IMR-90 (cell line): ENCODE results near the gene ADARB2. TPM values are rescaled to one million over a fixed set of nuclear protein-coding genes. Genes with fewer than 3 reads are reported as not detected.

Source experiments
- ATAC-seq: fragments of 200-7000 bp; cut with Tn5 transposase; 2 replicates; pipeline ENCODE4 v1.9.1; 2020; ENCODE audit warnings: low read depth, mild to moderate bottlenecking, moderate library complexity
- BruUV-seq: library from RNA; stranded (reverse); fragments of 400-500 nt; replicated peaks from 2 replicates; lab custom pipeline; 2021; lab: Mats Ljungman, UMichigan
- CTCF ChIA-PET: fragments of 300-600 bp; formaldehyde crosslinking; extraction: SDS; loops from one replicate; lab custom pipeline; 2021; ENCODE audit warnings: antibody characterized with exemption; lab: Yijun Ruan, JAX
- POLR2A ChIA-PET: fragments of 300-600 bp; sonication (Branson Sonifier 250); formaldehyde crosslinking; loops from one replicate; lab custom pipeline; 2022; ENCODE audit warnings: antibody characterized with exemption; ENCODE audit not compliant: unreplicated experiment; lab: Charles Lee
- DNase-seq: peaks from one replicate; pipeline ENCODE4 v3.0.0; 2013
- H2AFZ ChIP-seq: replicated peaks from 2 replicates; pipeline ENCODE3; 2013; ENCODE audit warnings: low read length, mild to moderate bottlenecking; ENCODE audit not compliant: poor library complexity
- H2AK5ac ChIP-seq: 2 replicates; pipeline ENCODE4 v1.6.1; 2013; ENCODE audit warnings: low read depth, low read length, inconsistent platforms
- H2AK9ac ChIP-seq: replicated peaks from 2 replicates; pipeline ENCODE3; 2013; ENCODE audit warnings: mild to moderate bottlenecking, low read depth, low read length, moderate library complexity; ENCODE audit not compliant: poor library complexity
- H2BK120ac ChIP-seq: 2 replicates; pipeline ENCODE4 v1.6.1; 2013; ENCODE audit warnings: low read depth, low read length, inconsistent platforms
- H2BK15ac ChIP-seq: 3 replicates; pipeline ENCODE4 v1.6.1; 2013; ENCODE audit warnings: low read depth, low read length, inconsistent platforms
- H2BK20ac ChIP-seq: 2 replicates; pipeline ENCODE4 v1.6.1; 2013; ENCODE audit warnings: low read depth, mild to moderate bottlenecking, inconsistent platforms, low read length, moderate library complexity
- H2BK5ac ChIP-seq: 2 replicates; pipeline ENCODE4 v1.6.1; 2013; ENCODE audit warnings: mild to moderate bottlenecking, low read depth, low read length, inconsistent platforms; ENCODE audit not compliant: poor library complexity, severe bottlenecking
- H3K14ac ChIP-seq: replicated peaks from 2 replicates; pipeline ENCODE4 v1.6.1; 2013; ENCODE audit warnings: low read depth, low read length, inconsistent platforms
- H3K18ac ChIP-seq: 2 replicates; pipeline ENCODE4 v1.6.1; 2013; ENCODE audit warnings: low read depth, low read length, control low read depth
- H3K23ac ChIP-seq: 2 replicates; pipeline ENCODE4 v1.6.1; 2013; ENCODE audit warnings: low read depth, low read length, inconsistent platforms
- H3K27ac ChIP-seq: 2 replicates; pipeline ENCODE4 v1.5.1; 2013; ENCODE audit warnings: mild to moderate bottlenecking, control low read depth, low read length; ENCODE audit not compliant: insufficient read depth
- H3K27me3 ChIP-seq: 2 replicates; pipeline ENCODE4 v1.6.1; 2013; ENCODE audit warnings: low read length; ENCODE audit not compliant: control insufficient read depth, insufficient read depth
- H3K36me3 ChIP-seq: 2 replicates; pipeline ENCODE4 v1.6.1; 2013; ENCODE audit warnings: low read length, mixed read lengths; ENCODE audit not compliant: control insufficient read depth, insufficient read depth
- H3K4ac ChIP-seq: 2 replicates; pipeline ENCODE4 v1.6.1; 2013; ENCODE audit warnings: low read depth, low read length, inconsistent platforms
- H3K4me1 ChIP-seq: 2 replicates; pipeline ENCODE4 v1.6.1; 2013; ENCODE audit warnings: low read length, mixed read lengths; ENCODE audit not compliant: control insufficient read depth, insufficient read depth
- H3K4me2 ChIP-seq: 2 replicates; pipeline ENCODE4 v1.6.1; 2013; ENCODE audit warnings: low read depth, mild to moderate bottlenecking, control low read depth, low read length, moderate library complexity
- H3K4me3 ChIP-seq: 2 replicates; pipeline ENCODE4 v1.5.1; 2013; ENCODE audit warnings: low read depth, mild to moderate bottlenecking, control low read depth, low read length, moderate library complexity; ENCODE audit not compliant: insufficient read depth
- H3K56ac ChIP-seq: 2 replicates; pipeline ENCODE4 v1.6.1; 2013; ENCODE audit warnings: low read length, inconsistent platforms; ENCODE audit not compliant: insufficient read depth; ENCODE audit errors: extremely low read depth
- H3K79me1 ChIP-seq, 2 experiments: 2 replicates each; pipeline ENCODE4 v1.6.1; 2013; ENCODE audit warnings: low read length in 2 of 2, inconsistent platforms in 1 of 2, low read depth in 1 of 2
- H3K9ac ChIP-seq: 2 replicates; pipeline ENCODE4 v1.6.1; 2013; ENCODE audit warnings: low read depth, low read length, control low read depth
- H3K9me1 ChIP-seq: 2 replicates; pipeline ENCODE4 v1.6.1; 2013; ENCODE audit warnings: low read length, inconsistent platforms; ENCODE audit not compliant: insufficient read depth
- H3K9me3 ChIP-seq: 2 replicates; pipeline ENCODE4 v1.6.1; 2013; ENCODE audit warnings: low read length; ENCODE audit not compliant: control insufficient read depth, insufficient read depth
- H4K20me1 ChIP-seq: 2 replicates; pipeline ENCODE4 v1.6.1; 2013; ENCODE audit warnings: low read length, inconsistent platforms; ENCODE audit not compliant: insufficient read depth
- H4K5ac ChIP-seq: 2 replicates; pipeline ENCODE4 v1.6.1; 2013; ENCODE audit warnings: mild to moderate bottlenecking, low read depth, low read length, control low read depth
- H4K8ac ChIP-seq, 2 experiments: 2 replicates each; pipeline ENCODE4 v1.6.1; 2013; ENCODE audit warnings: low read depth in 2 of 2, low read length in 2 of 2, control low read depth in 1 of 2, inconsistent platforms in 1 of 2
- H4K91ac ChIP-seq: 2 replicates; pipeline ENCODE4 v1.6.1; 2013; ENCODE audit warnings: low read depth, low read length, inconsistent platforms; ENCODE audit not compliant: insufficient read depth
- CEBPB ChIP-seq: IDR thresholded peaks from 2 replicates; pipeline ENCODE4 v1.6.1; 2012; ENCODE audit warnings: low read depth, low read length, improper control_type of control experiment
- CHD1 ChIP-seq: IDR thresholded peaks from 2 replicates; pipeline ENCODE4 v1.6.1; 2012; ENCODE audit warnings: low read depth, low read length, improper control_type of control experiment
- FOS ChIP-seq: fragments of 150-350 bp; IDR thresholded peaks from 2 replicates; pipeline ENCODE4 v1.6.1; 2016; ENCODE audit warnings: low read depth, low read length
- MAFK ChIP-seq: IDR thresholded peaks from 2 replicates; pipeline ENCODE4 v1.6.1; 2012; ENCODE audit warnings: low read depth, low read length, improper control_type of control experiment
- POLR2A ChIP-seq: IDR thresholded peaks from 2 replicates; pipeline ENCODE4 v1.6.1; 2012; ENCODE audit warnings: mild to moderate bottlenecking, low read depth, low read length
- RCOR1 ChIP-seq: IDR thresholded peaks from 2 replicates; pipeline ENCODE4 v1.6.1; 2012; ENCODE audit warnings: mild to moderate bottlenecking, low read length, improper control_type of control experiment; ENCODE audit not compliant: insufficient replicate concordance
- WGBS, 2 experiments: methylation state at CpG; one replicate each; pipeline versions ENCODE4 v1.1.5 to v1.1.7; 2013; ENCODE audit warnings: missing lambda C conversion rate in 2 of 2; ENCODE audit not compliant: insufficient read length in 1 of 2; ENCODE audit errors: extremely low coverage in 2 of 2; 5-methylcytosine and 5-hydroxymethylcytosine counted together
- dilution Hi-C: fragments of 300-500 bp; cut with HindIII; formaldehyde crosslinking; loops from one replicate; pipeline ENCODE4 v1.14.3; 2018; ENCODE audit warnings: low sequenced_read_pairs; ENCODE audit not compliant: unreplicated experiment
- in situ Hi-C: fragments of 300-500 bp; cut with MboI; formaldehyde crosslinking; loops from 3 replicates; pipeline ENCODE4 v1.14.3; 2019; ENCODE audit warnings: low sequenced_read_pairs, inconsistent platforms, mixed read lengths
- intact Hi-C: fragments of 100-400 bp; cut with micrococcal nuclease; formaldehyde crosslinking; loops from 2 replicates; pipeline ENCODE4 v1.10.0; 2022
- polyA plus RNA-seq, 3 experiments: library from polyadenylated mRNA; depleted of rRNA; stranded (reverse); fragments of >200 nt; gene quantifications; 2 replicates each; pipeline ENCODE4 v1.2.3, GENCODE V29; 2012; ENCODE audit warnings: low replicate concordance in 1 of 3
- total RNA-seq: library from RNA; depleted of rRNA; stranded (reverse); fragments of >200 nt; gene quantifications from 2 replicates; pipeline ENCODE4 v1.2.3, GENCODE V29; 2012
- TF ChIP-seq, protein P1 (sequence below): fragments of 150-350 bp; IDR thresholded peaks from 2 replicates; pipeline ENCODE4 v1.6.1; 2016; ENCODE audit warnings: low read depth, mild to moderate bottlenecking, low read length, moderate library complexity, borderline replicate concordance
- TF ChIP-seq, protein P2 (sequence below): fragments of 150-350 bp; IDR thresholded peaks from 2 replicates; pipeline ENCODE4 v1.6.1; 2017; ENCODE audit warnings: mild to moderate bottlenecking, antibody characterized with exemption, low read length, low read depth
- TF ChIP-seq, protein P3 (sequence below): conservative IDR thresholded peaks from 2 replicates; pipeline ENCODE4 v1.5.1; 2012; ENCODE audit warnings: mild to moderate bottlenecking, low read depth, low read length, improper control_type of control experiment

ADARB2 gene
- total and polyA plus RNA-seq, 2 of the 4 experiments (the other 2 are of a cell fraction): not detected

DNA sequence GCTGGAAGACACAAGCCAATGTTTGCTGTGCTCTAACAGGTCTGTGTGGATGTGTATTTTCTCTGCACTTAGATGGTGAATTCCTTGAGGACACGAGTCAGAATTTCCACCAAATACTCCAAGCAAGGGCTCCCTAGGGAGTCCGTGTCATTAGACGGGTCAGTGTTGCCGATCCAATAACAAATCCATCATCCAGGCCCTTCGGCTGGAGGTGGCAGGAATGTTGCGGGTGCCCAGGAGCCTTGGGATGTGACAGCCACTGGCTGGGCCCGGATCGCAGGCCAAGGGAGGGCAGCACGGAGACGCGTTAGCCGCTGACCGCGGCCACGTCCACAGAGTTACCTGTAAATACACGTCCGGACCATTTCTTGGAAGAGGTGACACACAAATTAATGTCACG lies 494.4 kb downstream of the ADARB2 start:
- H3K18ac ChIP-seq: no peak overlapping the region
- ChIA-PET CTCF (no interaction called here), POLR2A (no interaction called here)
- no peaks in the 10 kb centered on the region for H3K36me3 ChIP-seq
- dilution Hi-C loops: no loop called here
- no peak overlapping the region for H2BK20ac ChIP-seq
- H2AFZ ChIP-seq: no peak overlapping the region
- no peak overlapping the region for H3K27ac ChIP-seq
- ATAC-seq (no peak), DNase-seq (no peak)
- no peak overlapping the region for H3K14ac ChIP-seq
- H3K27me3 ChIP-seq: no peaks in the 10 kb centered on the region
- H3K9ac ChIP-seq: no peak overlapping the region
- H3K4ac ChIP-seq: no peak overlapping the region
- H3K9me3 ChIP-seq: peaks cover 36% of the 10 kb centered on the region
- BruUV-seq: no TSS peak
- no peak overlapping the region for H3K4me2 ChIP-seq
- H4K91ac ChIP-seq: no peak overlapping the region
- no peaks in the 10 kb centered on the region for H3K9me1 ChIP-seq
- no peak overlapping the region for H3K56ac ChIP-seq
- H3K4me1 ChIP-seq: no peaks in the 10 kb centered on the region
- intact Hi-C loops: no loop called here
- WGBS, 2 experiments: 80% methylated on average over 1 of the region's 18 CpGs; no CpG with 5 or more reads in 1 of the 2 experiments
- no peak overlapping the region for H2AK5ac ChIP-seq
- no peak overlapping the region for H4K8ac ChIP-seq
- H2BK15ac ChIP-seq: no peak overlapping the region
- H2BK5ac ChIP-seq: no peak overlapping the region
- no peak overlapping the region for H4K5ac ChIP-seq
- H4K20me1 ChIP-seq: no peaks in the 10 kb centered on the region
- H3K79me1 ChIP-seq: no peaks in the 10 kb centered on the region
- H3K23ac ChIP-seq: no peak overlapping the region
- no peak overlapping the region for H3K4me3 ChIP-seq
- H2AK9ac ChIP-seq: no peak overlapping the region
- no peak overlapping the region for H2BK120ac ChIP-seq
- in situ Hi-C loops: no loop called here
- TF ChIP-seq POLR2A (no peak), FOS (no peak), CHD1 (no peak), CEBPB (no peak), MAFK (no peak), RCOR1 (no peak)
- TF ChIP-seq, protein P1, sequence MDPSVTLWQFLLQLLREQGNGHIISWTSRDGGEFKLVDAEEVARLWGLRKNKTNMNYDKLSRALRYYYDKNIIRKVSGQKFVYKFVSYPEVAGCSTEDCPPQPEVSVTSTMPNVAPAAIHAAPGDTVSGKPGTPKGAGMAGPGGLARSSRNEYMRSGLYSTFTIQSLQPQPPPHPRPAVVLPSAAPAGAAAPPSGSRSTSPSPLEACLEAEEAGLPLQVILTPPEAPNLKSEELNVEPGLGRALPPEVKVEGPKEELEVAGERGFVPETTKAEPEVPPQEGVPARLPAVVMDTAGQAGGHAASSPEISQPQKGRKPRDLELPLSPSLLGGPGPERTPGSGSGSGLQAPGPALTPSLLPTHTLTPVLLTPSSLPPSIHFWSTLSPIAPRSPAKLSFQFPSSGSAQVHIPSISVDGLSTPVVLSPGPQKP: no peak
- TF ChIP-seq, protein P2, sequence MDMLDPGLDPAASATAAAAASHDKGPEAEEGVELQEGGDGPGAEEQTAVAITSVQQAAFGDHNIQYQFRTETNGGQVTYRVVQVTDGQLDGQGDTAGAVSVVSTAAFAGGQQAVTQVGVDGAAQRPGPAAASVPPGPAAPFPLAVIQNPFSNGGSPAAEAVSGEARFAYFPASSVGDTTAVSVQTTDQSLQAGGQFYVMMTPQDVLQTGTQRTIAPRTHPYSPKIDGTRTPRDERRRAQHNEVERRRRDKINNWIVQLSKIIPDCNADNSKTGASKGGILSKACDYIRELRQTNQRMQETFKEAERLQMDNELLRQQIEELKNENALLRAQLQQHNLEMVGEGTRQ: no peak
- TF ChIP-seq, protein P3, sequence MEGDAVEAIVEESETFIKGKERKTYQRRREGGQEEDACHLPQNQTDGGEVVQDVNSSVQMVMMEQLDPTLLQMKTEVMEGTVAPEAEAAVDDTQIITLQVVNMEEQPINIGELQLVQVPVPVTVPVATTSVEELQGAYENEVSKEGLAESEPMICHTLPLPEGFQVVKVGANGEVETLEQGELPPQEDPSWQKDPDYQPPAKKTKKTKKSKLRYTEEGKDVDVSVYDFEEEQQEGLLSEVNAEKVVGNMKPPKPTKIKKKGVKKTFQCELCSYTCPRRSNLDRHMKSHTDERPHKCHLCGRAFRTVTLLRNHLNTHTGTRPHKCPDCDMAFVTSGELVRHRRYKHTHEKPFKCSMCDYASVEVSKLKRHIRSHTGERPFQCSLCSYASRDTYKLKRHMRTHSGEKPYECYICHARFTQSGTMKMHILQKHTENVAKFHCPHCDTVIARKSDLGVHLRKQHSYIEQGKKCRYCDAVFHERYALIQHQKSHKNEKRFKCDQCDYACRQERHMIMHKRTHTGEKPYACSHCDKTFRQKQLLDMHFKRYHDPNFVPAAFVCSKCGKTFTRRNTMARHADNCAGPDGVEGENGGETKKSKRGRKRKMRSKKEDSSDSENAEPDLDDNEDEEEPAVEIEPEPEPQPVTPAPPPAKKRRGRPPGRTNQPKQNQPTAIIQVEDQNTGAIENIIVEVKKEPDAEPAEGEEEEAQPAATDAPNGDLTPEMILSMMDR: no peak
